ENCODE measurements around the gene C18orf54.

GRCh38 chr18:54390838-54391237 is 33.1 kb downstream of the C18orf54 start:
- TF ChIP-seq EP300 (IDR thresholded peaks at IDR 0.05) (no peak), POLR2AphosphoS5 (IDR thresholded peaks at IDR 0.05) (no peak), CTCF (IDR thresholded peaks at IDR 0.05) (no peak)
